GM12878 (cell line): ENCODE data around the gene ACACB. TPM values are rescaled to one million over a fixed set of nuclear protein-coding genes. Genes with fewer than 3 reads are reported as not detected.

ENCODE experiments used
- ATAC-seq: fragments of 200-7000 bp; cut with Tn5 transposase; 3 replicates; pipeline ENCODE4 v1.9.1; 2020; ENCODE audit warnings: mild to moderate bottlenecking, moderate library complexity
- BruUV-seq: library from RNA; stranded (reverse); fragments of 400-500 nt; replicated peaks from 2 replicates; lab custom pipeline; 2021; lab: Mats Ljungman, UMichigan
- CTCF ChIA-PET: fragments of 300-600 bp; sonication (Branson Sonifier 250); formaldehyde crosslinking; extraction: SDS; loops from one replicate; lab custom pipeline; 2021; ENCODE audit warnings: inconsistent platforms; lab: Yijun Ruan, JAX
- POLR2A ChIA-PET: fragments of 350-600 bp; formaldehyde crosslinking; extraction: SDS; loops from one replicate; lab custom pipeline; 2021; ENCODE audit warnings: inconsistent platforms; lab: Charles Lee
- RAD21 ChIA-PET: fragments of 300-600 bp; sonication (Branson Sonifier 250); formaldehyde crosslinking; loops from one replicate; lab custom pipeline; 2023; ENCODE audit warnings: antibody characterized with exemption; ENCODE audit not compliant: unreplicated experiment; lab: Charles Lee
- SMC1A ChIA-PET: fragments of 300-600 bp; sonication (Branson Sonifier 250); formaldehyde crosslinking; loops from one replicate; lab custom pipeline; 2023; ENCODE audit not compliant: unreplicated experiment, uncharacterized antibody; lab: Charles Lee
- DNase-seq: peaks from one replicate; pipeline ENCODE4 v3.0.0-alpha.2; 2011; ENCODE audit warnings: low read depth, low spot score
- FAIRE-seq: peaks from 3 replicates; lab custom pipeline; 2011; peaks lifted over from hg19 to GRCh38; lab: Jason Lieb, UNC
- H2AFZ ChIP-seq: 2 replicates; pipeline ENCODE4 v1.6.0; 2011; ENCODE audit warnings: low read depth, low read length, control low read depth; ENCODE audit not compliant: control insufficient read depth
- H3K27ac ChIP-seq: 2 replicates; pipeline ENCODE4 v1.5.1; 2011; ENCODE audit warnings: control low read depth; ENCODE audit not compliant: control insufficient read depth, insufficient read depth
- H3K27me3 ChIP-seq, 2 experiments: replicated peaks in 1 of 2; 2 replicates each; pipeline versions ENCODE4 v1.6.0 to v1.6.1; 2011; ENCODE audit warnings: low read length in 1 of 2; ENCODE audit not compliant: control insufficient read depth in 2 of 2, insufficient read depth in 2 of 2
- H3K36me3 ChIP-seq, 2 experiments: 2 replicates each; pipeline ENCODE4 v1.5.1; 2011; ENCODE audit warnings: low read length in 1 of 2; ENCODE audit not compliant: control insufficient read depth in 2 of 2, insufficient read depth in 2 of 2
- H3K4me1 ChIP-seq: 2 replicates; pipeline ENCODE4 v1.6.1; 2011; ENCODE audit warnings: mild to moderate bottlenecking, low read length, moderate library complexity, mixed read lengths; ENCODE audit not compliant: control insufficient read depth, insufficient read depth
- H3K4me2 ChIP-seq: 2 replicates; pipeline ENCODE4 v1.6.0; 2011; ENCODE audit warnings: control low read depth; ENCODE audit not compliant: control insufficient read depth, insufficient read depth
- H3K4me3 ChIP-seq: fragments of 200-600 bp; sonication (generic); 2 replicates; pipeline ENCODE4 v1.5.1; 2016
- H3K79me2 ChIP-seq: 2 replicates; pipeline ENCODE4 v1.6.0; 2011; ENCODE audit warnings: low read length; ENCODE audit not compliant: control insufficient read depth, insufficient read depth
- H3K9ac ChIP-seq: 2 replicates; pipeline ENCODE4 v1.8.0; 2011; ENCODE audit warnings: low read length, control low read depth, mixed read lengths; ENCODE audit not compliant: control insufficient read depth, insufficient read depth
- H3K9me3 ChIP-seq: replicated peaks from 3 replicates; pipeline ENCODE4 v1.5.1; 2011; ENCODE audit warnings: mild to moderate bottlenecking, low read length; ENCODE audit not compliant: control insufficient read depth, insufficient read depth
- H4K20me1 ChIP-seq: 2 replicates; pipeline ENCODE4 v1.6.0; 2011; ENCODE audit not compliant: control insufficient read depth, insufficient read depth
- CREB1 ChIP-seq: IDR thresholded peaks from 2 replicates; pipeline ENCODE4 v1.6.1; 2012; ENCODE audit warnings: low read depth, mild to moderate bottlenecking, inconsistent platforms
- EED ChIP-seq: sonication (generic); IDR thresholded peaks from 2 replicates; pipeline ENCODE4 v1.6.1; 2016; ENCODE audit warnings: antibody characterized with exemption, low read depth
- FOXM1 ChIP-seq: IDR thresholded peaks from 2 replicates; pipeline ENCODE4 v1.6.1; 2012; ENCODE audit warnings: low read depth, mild to moderate bottlenecking, inconsistent platforms, low read length, moderate library complexity
- GABPA ChIP-seq: IDR thresholded peaks from 2 replicates; pipeline ENCODE4 v1.6.1; 2014; ENCODE audit warnings: antibody characterized with exemption, low read depth, mild to moderate bottlenecking, inconsistent platforms
- NFYA ChIP-seq: IDR thresholded peaks from 2 replicates; pipeline ENCODE4 v1.6.1; 2011; ENCODE audit warnings: low read depth, mild to moderate bottlenecking, low read length, improper control_type of control experiment, borderline replicate concordance
- PAX8 ChIP-seq: fragments of 450-650 bp; IDR thresholded peaks from 2 replicates; pipeline ENCODE4 v1.6.1; 2017; ENCODE audit warnings: mild to moderate bottlenecking, moderate library complexity
- POU2F2 ChIP-seq: IDR thresholded peaks from 3 replicates; pipeline ENCODE4 v1.6.1; 2011; ENCODE audit warnings: low read depth, mild to moderate bottlenecking, low read length, borderline replicate concordance
- RELB ChIP-seq: fragments of 450-650 bp; IDR thresholded peaks from 2 replicates; pipeline ENCODE4 v1.6.1; 2017; ENCODE audit warnings: low read depth, mild to moderate bottlenecking, moderate library complexity
- RFX5 ChIP-seq: IDR thresholded peaks from 2 replicates; pipeline ENCODE4 v1.6.1; 2011; ENCODE audit warnings: low read depth, low read length, improper control_type of control experiment
- ZNF687 ChIP-seq: fragments of 450-650 bp; IDR thresholded peaks from 2 replicates; pipeline ENCODE4 v1.6.1; 2017; ENCODE audit warnings: mild to moderate bottlenecking, moderate library complexity
- WGBS: methylation state at CpG from one replicate; pipeline ENCODE4 v1.1.6; 2016; ENCODE audit warnings: low lambda C conversion rate; ENCODE audit not compliant: insufficient replicate concordance, insufficient coverage; ENCODE audit errors: missing lambda C conversion rate; 5-methylcytosine and 5-hydroxymethylcytosine counted together
- in situ Hi-C: fragments of 300-500 bp; cut with MboI; formaldehyde crosslinking; loops from 9 replicates; pipeline ENCODE4 v1.14.3; 2018; ENCODE audit warnings: mixed read lengths
- intact Hi-C: fragments of 100-400 bp; cut with micrococcal nuclease; formaldehyde crosslinking; loops from one replicate; pipeline ENCODE4 v1.14.2; 2022; ENCODE audit not compliant: unreplicated experiment
- polyA plus RNA-seq, 11 experiments: library from polyadenylated mRNA; depleted of rRNA in 4 of 11; unstranded in 6 of 11; stranded (reverse) in 5 of 11; fragments of >200 nt; fragmentation: Nextera tagmentation in 4 of 11; fragmentation: Illumina TruSeq in 1 of 11; extraction: Ambion mirVana in 4 of 11; extraction: Trizol in 1 of 11; gene quantifications; 1 replicate in 1 of 11; 2 replicates in 10 of 11; pipeline versions ENCODE4 v1.2.1 to v1.2.3, GENCODE V29; 2011 to 2016; ENCODE audit warnings: inconsistent platforms in 2 of 11, missing spikeins in 2 of 11, low read depth in 1 of 11
- total RNA-seq, 4 experiments: library from RNA; depleted of rRNA in 3 of 4; stranded (reverse); fragments of >200 nt in 3 of 4; fragmentation: Illumina TruSeq in 1 of 4; extraction: Trizol in 1 of 4; gene quantifications; 2 replicates each; pipeline versions ENCODE4 v1.2.1 to v1.2.3, GENCODE V29; 2013 to 2021
- TF ChIP-seq, protein P1 (sequence below), 3 experiments: IDR thresholded peaks in 2 of 3; conservative IDR thresholded peaks in 1 of 3; 2 replicates each; pipeline ENCODE4 v1.5.1; 2011; ENCODE audit warnings: low read depth in 3 of 3, low read length in 3 of 3, mild to moderate bottlenecking in 3 of 3, control low read depth in 2 of 3, moderate library complexity in 2 of 3, inconsistent platforms in 1 of 3, mixed read lengths in 1 of 3; ENCODE audit not compliant: control insufficient read depth in 2 of 3, insufficient read depth in 1 of 3; ENCODE audit errors: extremely low read depth in 1 of 3
- TF ChIP-seq, protein P2 (sequence below): fragments of 450-650 bp; formaldehyde crosslinking; IDR thresholded peaks from 2 replicates; pipeline ENCODE4 v1.4.0; 2020; ENCODE audit warnings: mild to moderate bottlenecking, moderate library complexity

ACACB gene
- total and polyA plus RNA-seq, 10 of the 15 experiments (the other 5 are each of a cell fraction or from before 2014, with no cell fraction given), result 0.05 to 1.9 (median 0.38) TPM; not detected in 2

DNA sequence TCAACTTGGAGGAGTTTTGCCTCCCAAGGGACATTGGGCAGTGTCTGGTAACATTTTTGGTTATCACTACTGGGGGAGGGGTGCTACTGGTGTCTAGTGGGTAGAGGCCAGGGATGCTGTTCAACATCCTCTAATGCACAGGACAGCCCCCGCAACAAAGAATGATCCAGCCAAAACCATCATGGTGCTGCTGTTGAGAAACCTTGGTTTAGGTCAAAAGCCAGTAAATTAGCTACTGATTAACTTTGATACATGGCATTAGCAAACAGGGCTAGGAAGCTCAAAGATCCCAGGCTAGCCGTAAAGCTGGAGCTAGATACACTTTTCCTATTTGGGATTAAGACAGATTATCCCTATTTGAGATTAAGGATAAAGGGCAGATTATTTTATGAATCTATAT, 32.0 kb upstream of the ACACB start (continued):
- no peak for TF ChIP-seq EED

- POLR2A ChIA-PET, result no interaction called here
- BruUV-seq, result no TSS peak
- H3K79me2 ChIP-seq, result no peaks in the 10 kb centered on the region
- no peak overlapping the region for H3K9ac ChIP-seq
- CTCF ChIA-PET, result no interaction called here
- DNase-seq (no peak), FAIRE-seq (no peak), ATAC-seq (no peak)
- intact Hi-C loops (no loop called here), in situ Hi-C loops (no loop called here)
- no peak overlapping the region for H3K27ac ChIP-seq
- no peak overlapping the region for H3K4me3 ChIP-seq
- peaks cover 7 to 17% of the 10 kb centered on the region in 2 experiments for H3K36me3 ChIP-seq
- no peaks in the 10 kb centered on the region for H3K9me3 ChIP-seq
- RAD21 ChIA-PET, result no interaction called here
- 96% methylated on average over 11 of the region's 11 CpGs for WGBS
- no peaks in the 10 kb centered on the region for H3K27me3 ChIP-seq
- SMC1A ChIA-PET, result no interaction called here
- no peak overlapping the region for H2AFZ ChIP-seq
- no peak overlapping the region for H3K4me2 ChIP-seq
- H4K20me1 ChIP-seq, result no peaks in the 10 kb centered on the region
- H3K4me1 ChIP-seq, result no peaks in the 10 kb centered on the region
- TF ChIP-seq GABPA (no peak), NFYA (no peak), PAX8 (no peak), FOXM1 (no peak), CREB1 (no peak), POU2F2 (no peak), RFX5 (no peak), ZNF687 (no peak), RELB (no peak)
- TF ChIP-seq, protein P1, sequence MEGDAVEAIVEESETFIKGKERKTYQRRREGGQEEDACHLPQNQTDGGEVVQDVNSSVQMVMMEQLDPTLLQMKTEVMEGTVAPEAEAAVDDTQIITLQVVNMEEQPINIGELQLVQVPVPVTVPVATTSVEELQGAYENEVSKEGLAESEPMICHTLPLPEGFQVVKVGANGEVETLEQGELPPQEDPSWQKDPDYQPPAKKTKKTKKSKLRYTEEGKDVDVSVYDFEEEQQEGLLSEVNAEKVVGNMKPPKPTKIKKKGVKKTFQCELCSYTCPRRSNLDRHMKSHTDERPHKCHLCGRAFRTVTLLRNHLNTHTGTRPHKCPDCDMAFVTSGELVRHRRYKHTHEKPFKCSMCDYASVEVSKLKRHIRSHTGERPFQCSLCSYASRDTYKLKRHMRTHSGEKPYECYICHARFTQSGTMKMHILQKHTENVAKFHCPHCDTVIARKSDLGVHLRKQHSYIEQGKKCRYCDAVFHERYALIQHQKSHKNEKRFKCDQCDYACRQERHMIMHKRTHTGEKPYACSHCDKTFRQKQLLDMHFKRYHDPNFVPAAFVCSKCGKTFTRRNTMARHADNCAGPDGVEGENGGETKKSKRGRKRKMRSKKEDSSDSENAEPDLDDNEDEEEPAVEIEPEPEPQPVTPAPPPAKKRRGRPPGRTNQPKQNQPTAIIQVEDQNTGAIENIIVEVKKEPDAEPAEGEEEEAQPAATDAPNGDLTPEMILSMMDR (IDR thresholded peaks at IDR 0.05 in 2 of 3, conservative IDR thresholded peaks at IDR 0.05 in 1 of 3; ENCODE audit: control insufficient read depth in 2 of 3, extremely low read depth in 1 of 3, insufficient read depth in 1 of 3, low read depth in 3 of 3, low read length in 3 of 3), result no peak
- TF ChIP-seq, protein P2, sequence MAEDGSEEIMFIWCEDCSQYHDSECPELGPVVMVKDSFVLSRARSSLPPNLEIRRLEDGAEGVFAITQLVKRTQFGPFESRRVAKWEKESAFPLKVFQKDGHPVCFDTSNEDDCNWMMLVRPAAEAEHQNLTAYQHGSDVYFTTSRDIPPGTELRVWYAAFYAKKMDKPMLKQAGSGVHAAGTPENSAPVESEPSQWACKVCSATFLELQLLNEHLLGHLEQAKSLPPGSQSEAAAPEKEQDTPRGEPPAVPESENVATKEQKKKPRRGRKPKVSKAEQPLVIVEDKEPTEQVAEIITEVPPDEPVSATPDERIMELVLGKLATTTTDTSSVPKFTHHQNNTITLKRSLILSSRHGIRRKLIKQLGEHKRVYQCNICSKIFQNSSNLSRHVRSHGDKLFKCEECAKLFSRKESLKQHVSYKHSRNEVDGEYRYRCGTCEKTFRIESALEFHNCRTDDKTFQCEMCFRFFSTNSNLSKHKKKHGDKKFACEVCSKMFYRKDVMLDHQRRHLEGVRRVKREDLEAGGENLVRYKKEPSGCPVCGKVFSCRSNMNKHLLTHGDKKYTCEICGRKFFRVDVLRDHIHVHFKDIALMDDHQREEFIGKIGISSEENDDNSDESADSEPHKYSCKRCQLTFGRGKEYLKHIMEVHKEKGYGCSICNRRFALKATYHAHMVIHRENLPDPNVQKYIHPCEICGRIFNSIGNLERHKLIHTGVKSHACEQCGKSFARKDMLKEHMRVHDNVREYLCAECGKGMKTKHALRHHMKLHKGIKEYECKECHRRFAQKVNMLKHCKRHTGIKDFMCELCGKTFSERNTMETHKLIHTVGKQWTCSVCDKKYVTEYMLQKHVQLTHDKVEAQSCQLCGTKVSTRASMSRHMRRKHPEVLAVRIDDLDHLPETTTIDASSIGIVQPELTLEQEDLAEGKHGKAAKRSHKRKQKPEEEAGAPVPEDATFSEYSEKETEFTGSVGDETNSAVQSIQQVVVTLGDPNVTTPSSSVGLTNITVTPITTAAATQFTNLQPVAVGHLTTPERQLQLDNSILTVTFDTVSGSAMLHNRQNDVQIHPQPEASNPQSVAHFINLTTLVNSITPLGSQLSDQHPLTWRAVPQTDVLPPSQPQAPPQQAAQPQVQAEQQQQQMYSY (CRISPR knock-in tag), result no peak
Observed at GRCh38 chr12:109085590-109085989, 30.8 kb upstream of the ACACB start.
